Embryonic facial prominence (tissue), 1 donor: ENCODE results near the gene TECPR1.

Experiments
- DNase-seq: peaks from one replicate; pipeline ENCODE4 v3.0.0-alpha.2; 2016; ENCODE audit errors: extremely low spot score

The TECPR1 gene

GRCh38 chr7:98283127-98283886 is 31.3 kb upstream of the TECPR1 start:
- DNase-seq: no peak

DNA sequence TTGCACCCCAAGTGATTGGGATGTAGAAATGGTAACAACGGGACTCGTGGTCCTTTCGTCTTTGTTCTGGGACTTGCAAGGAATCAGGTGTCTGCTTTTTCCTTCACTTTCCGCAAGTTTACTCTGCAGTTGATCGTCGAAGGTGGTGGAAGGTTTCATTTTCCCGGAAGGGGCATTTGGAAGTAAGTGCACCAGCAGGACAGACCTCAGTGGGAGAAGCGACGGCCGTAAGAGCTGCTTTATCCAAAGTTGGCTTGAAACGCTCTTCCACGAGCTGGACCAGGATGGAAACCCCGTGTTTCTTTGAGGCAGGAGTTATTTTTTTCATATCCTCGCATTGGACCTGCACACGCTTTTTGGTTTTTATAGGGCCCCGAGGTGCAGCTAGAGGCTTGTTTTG is 30.7 kb upstream of the TECPR1 start:
- DNase-seq: no peak

GRCh38 chr7:98281757-98282606 is 29.9 kb upstream of the TECPR1 start:
- DNase-seq: no peak

DNA sequence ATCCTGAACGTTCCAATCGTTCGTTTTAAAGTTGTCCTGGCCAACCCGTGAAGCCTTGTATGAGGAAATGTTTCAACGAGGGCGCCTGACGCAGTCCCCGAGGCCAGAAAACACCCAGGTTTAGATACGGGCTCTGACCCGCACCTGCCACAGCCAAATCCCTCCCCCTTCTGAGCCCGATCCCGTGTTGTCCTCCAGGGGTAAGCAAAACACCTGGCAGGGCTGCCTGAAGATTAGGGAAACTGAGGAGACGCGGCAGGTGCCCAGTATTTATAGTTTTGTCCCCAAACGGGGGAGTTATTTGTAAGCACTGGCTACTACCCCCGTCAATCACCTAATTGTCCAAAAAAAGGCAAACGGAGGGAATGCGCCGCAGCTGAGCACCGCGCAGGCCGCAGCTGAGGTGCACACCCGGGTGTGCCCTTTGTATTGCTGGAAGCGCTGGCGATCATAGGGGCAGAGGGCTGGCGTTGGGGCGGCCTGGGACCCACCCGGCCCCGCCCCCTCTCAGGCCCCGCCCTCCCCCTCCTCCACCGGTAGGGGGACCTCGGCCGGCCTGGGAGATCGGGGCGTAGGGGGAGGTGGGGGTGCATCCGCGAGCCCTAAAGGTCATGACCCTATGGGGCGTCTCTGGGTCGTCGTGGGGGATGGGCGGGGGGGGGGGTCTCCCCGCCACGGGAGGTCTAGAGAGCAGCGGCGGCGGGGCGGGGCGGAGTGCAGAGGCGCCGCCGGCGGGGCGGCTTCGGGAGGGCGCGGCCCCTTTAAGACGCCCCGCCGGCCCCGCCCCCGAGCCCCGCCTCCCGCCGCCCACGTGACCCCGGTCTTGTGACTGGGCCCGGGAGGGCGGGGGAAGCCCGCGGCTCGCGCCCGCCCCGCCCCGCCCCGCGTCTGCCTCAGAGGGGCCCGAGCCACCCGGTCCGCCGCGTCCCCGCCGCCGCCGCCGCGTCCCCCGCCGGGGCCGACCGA is 29.0 kb upstream of the TECPR1 start, which contains the start of gene BRI3:
Gene BRI3, plus strand, starts transcription at position 896 of the 966 bp plus-strand sequence. CDS start 110 bp downstream, outside the sequence.
- peak; percentile 71 for DNase-seq

DNA sequence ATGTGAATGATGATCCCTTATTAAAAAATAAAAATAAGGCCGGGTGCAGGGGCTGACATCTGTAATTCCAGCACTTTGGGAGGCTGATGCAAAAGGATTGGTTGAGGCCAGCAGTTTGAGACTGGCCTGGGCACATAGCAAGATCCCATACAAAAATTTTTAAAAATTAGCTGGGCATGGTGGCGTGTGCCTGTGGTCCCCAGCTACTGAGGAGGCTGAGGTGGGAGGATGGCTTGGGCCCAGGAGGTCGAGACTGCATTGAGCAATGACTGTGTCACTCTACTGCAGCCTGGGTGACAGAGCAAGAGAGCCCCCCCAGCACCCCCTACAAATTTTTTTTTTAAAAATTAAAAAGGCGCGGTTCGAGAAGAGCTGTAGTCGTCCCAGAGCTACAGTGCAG is 28.3 kb upstream of the TECPR1 start:
- DNase-seq: no peak

GRCh38 chr7:98278936-98279335 is 26.9 kb upstream of the TECPR1 start:
- DNase-seq: no peak

DNA sequence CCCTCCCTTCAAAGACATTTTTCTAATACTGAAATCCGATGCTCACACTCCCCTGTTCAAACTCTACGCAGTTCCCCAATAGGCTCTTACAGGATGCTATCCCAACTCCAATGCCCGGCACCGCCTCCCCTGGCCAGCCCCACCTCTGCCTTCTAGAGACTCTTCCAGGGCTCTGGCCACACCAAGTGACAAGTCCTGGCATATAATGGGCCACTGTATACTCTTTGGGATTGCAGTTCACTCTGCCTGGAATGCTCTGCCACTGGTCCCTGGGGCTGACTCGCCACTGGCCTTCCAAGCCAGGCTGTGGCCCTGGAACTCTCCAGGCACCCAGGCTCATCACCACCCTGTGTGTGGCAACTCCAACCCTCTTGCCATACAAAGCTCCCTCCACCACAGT is 26.4 kb upstream of the TECPR1 start:
- no peak for DNase-seq

- no peak for DNase-seq
These were observed 24.3 kb upstream of the TECPR1 start for GRCh38 chr7:98276241-98276761.

GRCh38 chr7:98267303-98267702 is 15.3 kb upstream of the TECPR1 start:
- no peak for DNase-seq

DNA sequence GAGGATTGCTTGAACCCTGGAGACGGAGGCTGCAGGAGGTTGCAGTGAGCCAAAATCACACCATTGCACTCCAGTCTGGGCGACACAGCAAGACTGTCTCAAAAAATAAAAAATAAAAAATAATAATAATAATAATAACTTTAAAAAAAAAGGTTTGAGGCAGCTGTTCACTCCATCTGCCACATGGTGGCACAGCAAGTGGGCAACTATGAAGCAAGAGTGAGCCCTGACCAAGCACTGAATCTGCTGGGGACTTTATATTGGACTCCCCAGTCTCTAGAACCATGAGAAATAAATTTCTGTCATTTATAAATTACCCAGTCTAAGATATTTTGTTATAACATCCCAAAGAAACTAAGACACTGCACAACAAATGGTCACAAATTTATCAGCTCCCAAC is 14.8 kb upstream of the TECPR1 start:
- no peak for DNase-seq

GRCh38 chr7:98265841-98266271 is 13.8 kb upstream of the TECPR1 start:
- DNase-seq: no peak

GRCh38 chr7:98257701-98258100 is 5.7 kb upstream of the TECPR1 start:
- no peak for DNase-seq

- no peak for DNase-seq
These were observed 4.4 kb upstream of the TECPR1 start for GRCh38 chr7:98256431-98256830.

GRCh38 chr7:98254951-98255610 is 3.0 kb upstream of the TECPR1 start:
- DNase-seq: no peak

DNA sequence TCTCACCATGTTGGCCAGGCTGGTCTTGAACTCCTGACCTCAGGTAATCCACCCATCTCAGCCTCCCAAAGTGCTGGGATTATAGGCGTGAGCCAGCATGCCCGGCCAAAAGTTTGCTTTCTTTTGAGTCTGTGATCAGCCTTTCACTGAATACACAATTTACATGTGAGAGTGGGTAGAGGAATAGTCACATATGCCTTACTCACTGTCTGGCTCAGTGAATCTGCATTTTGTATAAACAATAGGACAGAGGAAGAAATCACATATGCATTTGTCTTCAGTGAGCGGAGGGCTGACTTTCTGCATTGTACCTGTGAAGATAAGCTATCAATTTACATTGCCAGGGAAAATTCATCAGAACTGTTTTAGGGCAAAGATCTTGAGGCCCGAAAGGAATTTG is 2.5 kb upstream of the TECPR1 start:
- no peak for DNase-seq

DNA sequence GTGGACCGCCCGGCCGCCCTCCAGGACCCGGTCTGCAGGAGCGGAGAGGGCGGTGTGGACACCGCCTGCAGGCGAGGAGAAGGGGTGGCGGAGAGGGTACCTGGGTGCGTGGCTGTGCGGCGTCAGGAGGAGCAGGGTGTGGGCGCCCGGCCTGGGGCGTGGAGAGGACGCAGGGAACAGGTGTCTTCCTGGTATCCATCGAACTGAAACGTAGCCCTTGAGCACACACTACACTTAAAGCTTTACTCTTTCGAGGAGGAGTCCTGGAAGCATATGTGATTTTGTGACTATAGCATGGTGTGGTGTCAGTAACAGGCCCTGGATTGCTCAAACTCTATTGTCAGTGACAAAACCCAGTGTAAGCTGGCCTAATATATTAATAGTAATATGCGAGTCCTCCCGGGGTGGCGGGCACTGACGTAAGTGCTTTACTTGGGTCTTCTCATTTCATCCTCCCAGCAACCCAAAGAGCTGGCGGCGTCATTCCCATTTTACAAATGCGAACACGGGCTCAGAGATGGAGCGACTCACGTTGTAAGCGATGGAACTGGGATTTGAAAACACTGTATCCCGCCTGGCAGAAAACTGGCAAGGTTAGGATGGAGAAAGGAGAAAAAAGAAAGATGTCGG is 508 bp upstream of the TECPR1 start:
- DNase-seq: no peak

GRCh38 chr7:98251231-98251600 is 816 bp downstream of the TECPR1 start:
- no peak for DNase-seq

GRCh38 chr7:98250789-98251188 is 1.2 kb downstream of the TECPR1 start:
- DNase-seq: no peak

- no peak for DNase-seq
These were observed 2.9 kb downstream of the TECPR1 start for GRCh38 chr7:98249106-98249505.

GRCh38 chr7:98248156-98248555 is 3.9 kb downstream of the TECPR1 start:
- no peak for DNase-seq

DNA sequence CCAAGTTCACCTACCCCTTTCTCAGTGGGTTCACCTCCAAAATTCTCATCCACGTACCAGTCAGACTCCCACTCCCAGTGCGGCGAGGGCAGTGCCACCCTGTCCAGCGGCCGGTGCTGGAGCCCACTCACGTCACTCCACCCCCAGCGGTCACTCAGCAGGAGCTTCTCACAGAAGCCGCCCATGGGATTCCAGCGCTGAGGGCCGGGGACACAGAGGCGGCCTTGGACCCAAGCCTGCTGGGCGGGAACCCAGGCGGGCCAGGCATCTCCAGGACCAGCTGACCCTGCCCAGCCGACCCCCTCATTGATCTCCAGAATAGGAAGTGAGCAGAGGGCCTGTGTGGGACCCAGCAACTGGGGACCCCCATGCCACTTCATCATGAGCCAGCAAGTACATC is 7.2 kb downstream of the TECPR1 start:
- DNase-seq: no peak
